Vagina (tissue), 2 donors: ENCODE measurements around the gene KRTAP10-3. TPM values are rescaled to one million over a fixed set of nuclear protein-coding genes. Genes with fewer than 3 reads are reported as not detected.
"Not testable (repeated sequence)": the region's sequence is repeated elsewhere in the genome, so short reads cannot be mapped to it uniquely, and the experiment has no call there.

ENCODE experiments used
- DNase-seq, 2 donors: peaks; one replicate each; pipeline ENCODE4 v3.0.0-alpha.2; 2017; ENCODE audit errors: extremely low spot score in 2 of 2
- H3K27ac ChIP-seq: fragments of 200-600 bp; sonication (generic); one replicate; pipeline ENCODE4 v1.5.1; 2019
- H3K27me3 ChIP-seq: fragments of 200-600 bp; sonication (generic); one replicate; pipeline ENCODE4 v1.5.1; 2019
- H3K36me3 ChIP-seq, 2 donors: fragments of 200-600 bp; sonication (generic); one replicate each; pipeline ENCODE4 v1.5.1; 2017 to 2019
- H3K4me1 ChIP-seq: fragments of 200-600 bp; sonication (generic); one replicate; pipeline ENCODE4 v1.5.1; 2019
- H3K4me3 ChIP-seq, 2 donors: fragments of 200-600 bp; sonication (generic); 1 replicate in 1 of 2; 2 replicates in 1 of 2; pipeline ENCODE4 v1.5.1; 2016 to 2019
- H3K9me3 ChIP-seq: fragments of 200-600 bp; sonication (generic); one replicate; pipeline ENCODE4 v1.5.1; 2019
- CTCF ChIP-seq, 3 experiments: fragments of 450-650 bp in 2 of 3; fragments of 200-600 bp in 1 of 3; sonication (generic) in 1 of 3; IDR thresholded peaks; one replicate each; pipeline ENCODE4 v1.5.1; 2017 to 2019; ENCODE audit warnings: antibody characterized with exemption in 3 of 3, mild to moderate bottlenecking in 2 of 3, moderate library complexity in 2 of 3
- POLR2A ChIP-seq, 2 donors: fragments of 450-650 bp; IDR thresholded peaks; one replicate each; pipeline ENCODE4 v1.6.1; 2017; ENCODE audit warnings: antibody characterized with exemption in 2 of 2, mild to moderate bottlenecking in 2 of 2, moderate library complexity in 2 of 2
- POLR2AphosphoS5 ChIP-seq, 2 donors: sonication (generic); formaldehyde crosslinking; IDR thresholded peaks; one replicate each; pipeline ENCODE4 v1.9.0; 2017; ENCODE audit warnings: antibody characterized with exemption in 2 of 2, mild to moderate bottlenecking in 2 of 2, low read depth in 1 of 2; ENCODE audit not compliant: insufficient read depth in 1 of 2
- intact Hi-C: fragments of 100-400 bp; cut with DNase I; formaldehyde crosslinking; loops from one replicate; pipeline ENCODE4 v1.15.1; 2023
- total RNA-seq: library from RNA; depleted of rRNA; stranded (reverse); fragments of >200 nt; gene quantifications from one replicate; pipeline ENCODE4 v1.2.3, GENCODE V29; 2016

The KRTAP10-3 gene
- total RNA-seq, 1 donor from 2014 or later = not detected

GRCh38 chr21:44601596-44602462, 43.2 kb upstream of the KRTAP10-3 start:
- peak in 1 of 2 donors; percentile 52 for DNase-seq
- no peak for TF ChIP-seq CTCF (IDR thresholded peaks at IDR 0.05)
- no peak for TF ChIP-seq POLR2AphosphoS5 (IDR thresholded peaks at IDR 0.05; ENCODE audit: insufficient read depth in 1 of 2, low read depth in 1 of 2)
- TF ChIP-seq POLR2A (IDR thresholded peaks at IDR 0.05) = no peak
- no peaks in the 10 kb centered on the region for H3K9me3 ChIP-seq

GRCh38 chr21:44601091-44601490, 42.5 kb upstream of the KRTAP10-3 start:
- intact Hi-C loops, H3K4me3 ChIP-seq, H3K9me3 ChIP-seq, H3K27me3 ChIP-seq, H3K36me3 ChIP-seq, H3K4me1 ChIP-seq, H3K27ac ChIP-seq: not testable (repeated sequence)
- peak in 1 of 2 donors; percentile 65 for DNase-seq

More at GRCh38 chr21:44601596-44602462, 43.2 kb upstream of the KRTAP10-3 start:
- no peaks in the 10 kb centered on the region for H3K36me3 ChIP-seq
- intact Hi-C loops = no loop called here
- no peak overlapping the region for H3K27ac ChIP-seq
- H3K4me3 ChIP-seq = no peak overlapping the region
- no peaks in the 10 kb centered on the region for H3K4me1 ChIP-seq
- H3K27me3 ChIP-seq = no peaks in the 10 kb centered on the region

GRCh38 chr21:44600118-44600978, 41.8 kb upstream of the KRTAP10-3 start, which contains the start of gene KRTAP10-7:
TSS of gene KRTAP10-7 (plus strand) at chr21:44600597. CDS start at chr21:44600622, 25 bp downstream.
- H3K36me3 ChIP-seq, H3K27me3 ChIP-seq, H3K4me1 ChIP-seq, H3K9me3 ChIP-seq, intact Hi-C loops, H3K4me3 ChIP-seq, H3K27ac ChIP-seq, DNase-seq: not testable (repeated sequence)

GRCh38 chr21:44599264-44600029, 40.9 kb upstream of the KRTAP10-3 start:
- H3K36me3 ChIP-seq = no peaks in the 10 kb centered on the region
- DNase-seq = no peak
- intact Hi-C loops = no loop called here

GRCh38 chr21:44598061-44598460, 39.5 kb upstream of the KRTAP10-3 start:
- no peaks in the 10 kb centered on the region for H3K4me1 ChIP-seq
- intact Hi-C loops = no loop called here
- H3K36me3 ChIP-seq = no peaks in the 10 kb centered on the region
- no peak overlapping the region for H3K27ac ChIP-seq
- H3K4me3 ChIP-seq = no peak overlapping the region
- H3K9me3 ChIP-seq = no peaks in the 10 kb centered on the region
- no peak for DNase-seq
- no peaks in the 10 kb centered on the region for H3K27me3 ChIP-seq
- TF ChIP-seq POLR2A (IDR thresholded peaks at IDR 0.05) (no peak), CTCF (IDR thresholded peaks at IDR 0.05) (no peak), POLR2AphosphoS5 (IDR thresholded peaks at IDR 0.05; ENCODE audit: insufficient read depth in 1 of 2, low read depth in 1 of 2) (no peak)

More at GRCh38 chr21:44599264-44600029, 40.9 kb upstream of the KRTAP10-3 start:
- Histone ChIP-seq H3K9me3 (no peaks in the 10 kb centered on the region), H3K4me3 (no peak overlapping the region), H3K4me1 (no peaks in the 10 kb centered on the region), H3K27ac (no peak overlapping the region), H3K27me3 (no peaks in the 10 kb centered on the region)
- no peak for TF ChIP-seq POLR2AphosphoS5 (IDR thresholded peaks at IDR 0.05; ENCODE audit: insufficient read depth in 1 of 2, low read depth in 1 of 2)
- TF ChIP-seq CTCF (IDR thresholded peaks at IDR 0.05) = no peak
- TF ChIP-seq POLR2A (IDR thresholded peaks at IDR 0.05) = no peak
